ENCODE measurements around the gene TRIM75. TPM values are rescaled to one million over a fixed set of nuclear protein-coding genes. Genes with fewer than 3 reads are reported as not detected.
"Not testable (repeated sequence)": the region's sequence is repeated elsewhere in the genome, so short reads cannot be mapped to it uniquely, and the experiment has no call there.

The TRIM75 gene
- total and polyA plus RNA-seq, 2 of the 13 experiments (the other 11 are each of a cell fraction or from before 2014, with no cell fraction given) = not detected

GRCh38 chr4:165092187-165092586 is 38.5 kb downstream of the TRIM75 start:
- H3K27ac ChIP-seq (ENCODE audit: extremely low read length, insufficient read depth, low read length); H3K4me1 ChIP-seq (ENCODE audit: insufficient read depth, low read length); H2AFZ ChIP-seq (ENCODE audit: low read length); ATAC-seq; H3K4me2 ChIP-seq (ENCODE audit: low read depth, low read length); intact Hi-C loops (cut with micrococcal nuclease; ENCODE audit: unreplicated experiment); H3K9me3 ChIP-seq (ENCODE audit: low read length); H3K27me3 ChIP-seq (ENCODE audit: control insufficient read depth in 1 of 2, insufficient read depth in 2 of 2, low read length in 2 of 2); BruUV-seq (replicated peaks); H3K79me2 ChIP-seq (ENCODE audit: insufficient read depth, low read length); H3K4me3 ChIP-seq (replicated peaks in 1 of 3; ENCODE audit: insufficient read depth in 1 of 3, low read depth in 2 of 3, low read length in 3 of 3); H3K9ac ChIP-seq (ENCODE audit: insufficient read depth, low read depth, low read length); FAIRE-seq; in situ Hi-C loops (cut with HindIII; ENCODE audit: extremely low pct_ligation_motif_present, low pct_unique_long_range_greater_than_20kb); H4K20me1 ChIP-seq (ENCODE audit: insufficient read depth, low read length); DNase-seq (ENCODE audit: low spot score); POLR2A ChIA-PET; CTCF ChIA-PET (ENCODE audit: low intra/inter-chr PET ratio, low total read pairs): not testable (repeated sequence)
- WGBS (ENCODE audit: low lambda C conversion rate) = 96% methylated on average over 8 of the region's 8 CpGs
- peaks cover 6 to 18% of the 10 kb centered on the region in 2 experiments; a peak in 4 of 5 replicates for H3K36me3 ChIP-seq (replicated peaks in 1 of 2; ENCODE audit: control insufficient read depth in 1 of 2, insufficient read depth in 2 of 2, low read length in 2 of 2)

- ChIA-PET POLR2A (no interaction called here), CTCF (ENCODE audit: low intra/inter-chr PET ratio, low total read pairs) (no interaction called here)
- H3K79me2 ChIP-seq (ENCODE audit: insufficient read depth, low read length) = no peaks in the 10 kb centered on the region
- H2AFZ ChIP-seq (ENCODE audit: low read length) = no peak overlapping the region
- intact Hi-C loops (cut with micrococcal nuclease; ENCODE audit: unreplicated experiment) (no loop called here), in situ Hi-C loops (cut with HindIII; ENCODE audit: extremely low pct_ligation_motif_present, low pct_unique_long_range_greater_than_20kb) (no loop called here)
- H3K27ac ChIP-seq (ENCODE audit: extremely low read length, insufficient read depth, low read length) = no peak overlapping the region
- no peaks in the 10 kb centered on the region for H3K27me3 ChIP-seq (ENCODE audit: control insufficient read depth in 1 of 2, insufficient read depth in 2 of 2, low read length in 2 of 2)
- no peaks in the 10 kb centered on the region for H4K20me1 ChIP-seq (ENCODE audit: insufficient read depth, low read length)
- H3K4me1 ChIP-seq (ENCODE audit: insufficient read depth, low read length) = no peaks in the 10 kb centered on the region
- BruUV-seq (replicated peaks) = no TSS peak
- no peak for FAIRE-seq
- H3K36me3 ChIP-seq (replicated peaks in 1 of 2; ENCODE audit: control insufficient read depth in 1 of 2, insufficient read depth in 2 of 2, low read length in 2 of 2) = peaks cover 4 to 7% of the 10 kb centered on the region in 2 experiments; a peak in 2 of 5 replicates
- H3K4me2 ChIP-seq (ENCODE audit: low read depth, low read length) = no peak overlapping the region
- no peak overlapping the region for H3K9ac ChIP-seq (ENCODE audit: insufficient read depth, low read depth, low read length)
- ATAC-seq = no peak
- no peak for DNase-seq (ENCODE audit: low spot score)
- no peaks in the 10 kb centered on the region for H3K9me3 ChIP-seq (ENCODE audit: low read length)
- H3K4me3 ChIP-seq (replicated peaks in 1 of 3; ENCODE audit: insufficient read depth in 1 of 3, low read depth in 2 of 3, low read length in 3 of 3) = no peak overlapping the region
- 100% methylated on average over 3 of the region's 3 CpGs for WGBS (ENCODE audit: low lambda C conversion rate)
- no peak for TF ChIP-seq ZNF180 (CRISPR knock-in tag; IDR thresholded peaks at IDR 0.05; ENCODE audit: borderline replicate concordance, low read depth)
- no peak for TF ChIP-seq ZBED4 (CRISPR knock-in tag; IDR thresholded peaks at IDR 0.05; ENCODE audit: borderline replicate concordance)
- TF ChIP-seq GATAD2A (CRISPR knock-in tag; IDR thresholded peaks at IDR 0.05) = no peak
- TF ChIP-seq ELF1 (CRISPR knock-in tag; IDR thresholded peaks at IDR 0.05) = no peak
- TF ChIP-seq BCL3 (CRISPR knock-in tag; IDR thresholded peaks at IDR 0.05) = no peak
- no peak for TF ChIP-seq ZNF441 (CRISPR knock-in tag; IDR thresholded peaks at IDR 0.05; ENCODE audit: borderline replicate concordance)
- TF ChIP-seq HOXA5 (CRISPR knock-in tag; IDR thresholded peaks at IDR 0.05) = no peak
- no peak for TF ChIP-seq SP4 (CRISPR knock-in tag; IDR thresholded peaks at IDR 0.05)
- no peak for TF ChIP-seq RBAK (CRISPR knock-in tag; IDR thresholded peaks at IDR 0.05)
- TF ChIP-seq, protein P1, sequence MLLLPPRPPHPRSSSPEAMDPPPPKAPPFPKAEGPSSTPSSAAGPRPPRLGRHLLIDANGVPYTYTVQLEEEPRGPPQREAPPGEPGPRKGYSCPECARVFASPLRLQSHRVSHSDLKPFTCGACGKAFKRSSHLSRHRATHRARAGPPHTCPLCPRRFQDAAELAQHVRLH (CRISPR knock-in tag; IDR thresholded peaks at IDR 0.05; ENCODE audit: borderline replicate concordance, low read depth) = no peak
- no peak for TF ChIP-seq ZFP36 (IDR thresholded peaks at IDR 0.05; ENCODE audit: borderline replicate concordance, low read depth, low read length, partially characterized antibody)
- no peak for TF ChIP-seq EP300 (IDR thresholded peaks at IDR 0.05; ENCODE audit: low read depth in 2 of 2, low read length in 2 of 2)
- no peak for TF ChIP-seq EP300 (CRISPR knock-in tag; IDR thresholded peaks at IDR 0.05; ENCODE audit: borderline replicate concordance)
- TF ChIP-seq HDAC2 (CRISPR knock-in tag; IDR thresholded peaks at IDR 0.05) = no peak
Observed at GRCh38 chr4:165094873-165095272, 41.2 kb downstream of the TRIM75 start.
